Stomach smooth muscle (tissue), 2 donors: ENCODE results near the gene DGCR2.

Experiments
- H3K27ac ChIP-seq: one replicate; pipeline ENCODE4 v1.7.0; 2013; ENCODE audit warnings: mild to moderate bottlenecking, low read length, inconsistent platforms
- H3K27me3 ChIP-seq, 2 donors: one replicate each; pipeline ENCODE4 v1.7.0; 2013; ENCODE audit warnings: low read length in 2 of 2; ENCODE audit not compliant: insufficient read depth in 2 of 2, control insufficient read depth in 1 of 2
- H3K36me3 ChIP-seq, 2 donors: one replicate each; pipeline ENCODE4 v1.7.0; 2013; ENCODE audit warnings: low read length in 2 of 2; ENCODE audit not compliant: control insufficient read depth in 2 of 2, insufficient read depth in 2 of 2
- H3K4me1 ChIP-seq: one replicate; pipeline ENCODE4 v1.7.0; 2013; ENCODE audit warnings: low read length; ENCODE audit not compliant: control insufficient read depth, insufficient read depth
- H3K4me3 ChIP-seq, 2 donors: one replicate each; pipeline ENCODE4 v1.7.0; 2013; ENCODE audit warnings: low read length in 2 of 2
- H3K9ac ChIP-seq, 2 donors: one replicate each; pipeline ENCODE4 v1.7.0; 2013; ENCODE audit warnings: low read length in 2 of 2, mild to moderate bottlenecking in 1 of 2
- H3K9me3 ChIP-seq, 2 donors: one replicate each; pipeline ENCODE4 v1.7.0; 2013; ENCODE audit warnings: low read length in 2 of 2; ENCODE audit not compliant: control insufficient read depth in 2 of 2
- donor health status: healthy.
- donor health status: Pancreatic carcinoma.

DGCR2 gene

DNA sequence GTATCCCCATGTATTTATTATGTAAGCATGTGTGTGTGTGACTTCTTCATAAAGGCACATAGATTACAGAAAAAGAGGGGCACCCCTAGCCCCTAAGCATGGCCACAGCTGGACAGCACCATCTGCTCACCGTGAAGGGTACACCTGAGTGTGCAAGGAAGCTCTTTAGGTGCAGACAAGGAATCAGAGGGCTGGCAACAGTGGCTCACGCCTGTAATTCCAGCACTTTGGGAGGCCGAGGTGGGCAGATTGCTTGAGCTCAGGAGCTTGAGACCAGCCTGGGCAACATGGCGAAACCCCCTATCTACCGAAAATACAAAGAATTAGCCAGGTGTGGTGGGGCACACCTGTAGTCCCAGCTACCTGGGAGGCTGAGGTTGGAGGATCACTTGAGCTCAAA is 56.3 kb downstream of the DGCR2 start:
- Histone ChIP-seq H3K27ac (no peak overlapping the region), H3K4me1 (peaks cover 6% of the 10 kb centered on the region), H3K9me3 (no peaks in the 10 kb centered on the region), H3K27me3 (no peaks in the 10 kb centered on the region), H3K4me3 (no peak overlapping the region), H3K36me3 (peaks cover 68 to 69% of the 10 kb centered on the region in 2 donors), H3K9ac (no peak overlapping the region)

DNA sequence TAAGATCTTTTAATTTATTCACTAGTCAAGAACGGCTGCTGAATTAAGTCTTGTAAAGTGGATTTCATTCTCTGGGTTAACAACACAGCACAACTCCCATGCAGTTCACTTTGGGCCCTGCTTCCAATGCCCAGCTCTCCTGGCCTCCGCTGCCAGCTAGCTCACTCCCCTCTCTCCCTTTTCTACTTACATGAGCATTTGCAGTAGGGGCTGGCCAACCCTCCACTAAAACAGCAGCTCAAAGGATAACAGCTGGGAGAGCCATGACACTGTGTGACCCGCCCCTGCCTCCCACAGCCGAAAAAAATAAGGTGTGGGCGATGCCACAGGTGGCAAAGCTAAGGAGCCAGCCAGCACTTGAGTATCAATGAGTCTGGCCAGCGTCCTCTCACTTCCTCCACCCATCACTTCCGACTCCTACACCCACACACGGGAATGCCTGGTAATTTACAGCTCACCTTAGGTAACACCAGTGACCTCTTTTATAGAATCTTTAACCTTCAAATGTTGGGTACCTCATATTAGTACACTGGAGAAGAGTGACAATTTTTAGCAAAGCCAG is 56.8 kb downstream of the DGCR2 start:
- Histone ChIP-seq H3K4me3 (no peak overlapping the region), H3K4me1 (peaks cover 6% of the 10 kb centered on the region), H3K27ac (no peak overlapping the region), H3K9ac (no peak overlapping the region), H3K9me3 (no peaks in the 10 kb centered on the region), H3K27me3 (no peaks in the 10 kb centered on the region), H3K36me3 (peaks cover 73% of the 10 kb centered on the region in 2 donors)

DNA sequence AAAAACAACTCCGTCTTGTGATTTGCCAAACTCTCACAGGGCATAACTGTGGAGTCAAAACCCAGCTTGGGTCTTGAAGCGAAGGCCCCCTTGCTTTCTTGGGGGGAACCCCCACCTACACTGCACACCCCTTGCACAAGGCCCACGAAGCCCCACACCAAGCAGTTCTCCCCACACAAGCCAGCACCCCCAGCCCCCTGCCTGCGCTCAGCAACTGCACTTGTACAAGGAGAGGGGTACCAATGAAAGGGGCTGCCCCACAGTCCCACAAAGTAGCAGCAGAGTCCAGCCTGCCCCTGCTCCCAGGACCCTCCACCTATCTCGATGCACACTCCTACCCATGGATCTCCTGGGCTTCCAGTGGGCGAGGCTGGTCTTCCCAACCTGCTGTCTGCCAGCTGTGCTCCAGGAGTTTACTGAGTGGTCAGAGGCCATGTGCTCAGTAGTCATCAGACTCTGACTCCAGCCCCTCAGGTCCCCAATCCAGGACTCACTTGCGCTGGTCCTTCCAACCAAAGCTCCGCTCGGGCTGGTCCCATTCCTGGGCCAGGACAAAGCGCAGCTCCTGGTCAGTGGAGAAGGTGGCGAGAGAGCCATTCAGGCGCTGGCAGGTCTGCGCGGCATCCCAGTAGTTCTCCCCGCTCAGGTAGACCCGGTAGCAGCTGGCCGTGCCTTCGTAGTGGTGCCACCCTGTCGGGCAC is 57.7 kb downstream of the DGCR2 start:
- Histone ChIP-seq H3K9me3 (no peaks in the 10 kb centered on the region), H3K4me1 (peaks cover 3% of the 10 kb centered on the region), H3K27ac (no peak overlapping the region), H3K4me3 (no peak overlapping the region), H3K27me3 (no peaks in the 10 kb centered on the region), H3K9ac (no peak overlapping the region), H3K36me3 (peaks cover 70 to 73% of the 10 kb centered on the region in 2 donors)

DNA sequence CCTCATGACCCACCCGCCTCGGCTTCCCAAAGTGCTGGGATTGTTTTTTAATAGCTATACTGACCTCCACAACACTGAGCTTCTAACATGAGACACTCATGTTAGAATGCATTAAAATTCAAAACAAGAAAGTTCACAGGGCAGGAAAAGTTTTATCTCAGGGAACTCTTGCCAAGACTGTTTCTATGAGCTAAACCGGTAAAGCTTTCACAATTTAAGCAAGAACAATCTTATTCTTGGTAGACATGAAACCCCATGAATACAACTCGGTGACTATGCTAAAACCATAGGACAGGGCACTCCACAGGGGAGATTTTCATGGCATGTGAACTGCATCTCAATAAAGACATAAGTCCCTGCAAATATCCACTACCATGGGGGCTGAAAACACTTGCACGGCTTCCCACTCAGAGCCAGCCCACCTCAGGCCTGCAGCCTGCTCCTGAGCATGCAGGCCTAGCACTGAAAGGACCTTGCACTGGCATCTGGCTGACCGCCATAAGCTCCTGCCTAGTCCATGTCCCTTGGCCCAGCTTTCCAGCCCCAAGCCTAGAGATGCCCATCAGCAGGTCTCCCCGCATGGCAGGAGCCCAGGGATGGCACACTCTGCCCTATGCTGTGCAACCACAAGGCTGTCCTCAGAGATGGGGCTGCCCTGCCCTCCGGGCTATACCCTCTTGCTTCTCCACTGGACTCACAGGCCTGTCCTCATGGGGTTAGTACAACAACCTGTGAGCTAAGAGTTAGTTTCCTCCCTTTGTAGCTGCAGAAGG is 58.4 kb downstream of the DGCR2 start:
- Histone ChIP-seq H3K4me1 (peaks cover 3% of the 10 kb centered on the region), H3K27ac (no peak overlapping the region), H3K27me3 (no peaks in the 10 kb centered on the region), H3K4me3 (no peak overlapping the region), H3K9ac (no peak overlapping the region), H3K9me3 (no peaks in the 10 kb centered on the region), H3K36me3 (peaks cover 71 to 77% of the 10 kb centered on the region in 2 donors)

DNA sequence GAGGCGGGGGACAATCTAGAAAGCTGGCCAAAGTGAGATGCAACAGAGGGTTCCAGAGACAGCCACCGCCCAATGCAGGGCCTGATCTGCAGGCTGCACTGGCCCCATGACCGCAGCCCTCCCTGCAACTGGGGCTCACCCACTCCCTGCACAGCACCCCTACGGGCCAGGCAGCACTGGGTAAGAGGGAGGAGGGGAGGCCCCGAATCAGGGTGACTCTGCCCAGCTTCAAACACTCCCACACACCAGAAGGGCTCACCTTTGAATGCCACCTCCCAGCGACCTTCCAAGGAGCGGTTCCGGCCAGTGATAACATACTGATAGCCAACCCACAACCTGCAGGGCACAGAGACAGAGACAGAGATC is 59.3 kb downstream of the DGCR2 start:
- peaks cover 3% of the 10 kb centered on the region for H3K4me1 ChIP-seq
- H3K9me3 ChIP-seq = no peaks in the 10 kb centered on the region
- H3K9ac ChIP-seq = no peak overlapping the region
- no peak overlapping the region for H3K27ac ChIP-seq
- no peak overlapping the region for H3K4me3 ChIP-seq
- H3K36me3 ChIP-seq = peaks cover 69 to 74% of the 10 kb centered on the region in 2 donors
- H3K27me3 ChIP-seq = no peaks in the 10 kb centered on the region

DNA sequence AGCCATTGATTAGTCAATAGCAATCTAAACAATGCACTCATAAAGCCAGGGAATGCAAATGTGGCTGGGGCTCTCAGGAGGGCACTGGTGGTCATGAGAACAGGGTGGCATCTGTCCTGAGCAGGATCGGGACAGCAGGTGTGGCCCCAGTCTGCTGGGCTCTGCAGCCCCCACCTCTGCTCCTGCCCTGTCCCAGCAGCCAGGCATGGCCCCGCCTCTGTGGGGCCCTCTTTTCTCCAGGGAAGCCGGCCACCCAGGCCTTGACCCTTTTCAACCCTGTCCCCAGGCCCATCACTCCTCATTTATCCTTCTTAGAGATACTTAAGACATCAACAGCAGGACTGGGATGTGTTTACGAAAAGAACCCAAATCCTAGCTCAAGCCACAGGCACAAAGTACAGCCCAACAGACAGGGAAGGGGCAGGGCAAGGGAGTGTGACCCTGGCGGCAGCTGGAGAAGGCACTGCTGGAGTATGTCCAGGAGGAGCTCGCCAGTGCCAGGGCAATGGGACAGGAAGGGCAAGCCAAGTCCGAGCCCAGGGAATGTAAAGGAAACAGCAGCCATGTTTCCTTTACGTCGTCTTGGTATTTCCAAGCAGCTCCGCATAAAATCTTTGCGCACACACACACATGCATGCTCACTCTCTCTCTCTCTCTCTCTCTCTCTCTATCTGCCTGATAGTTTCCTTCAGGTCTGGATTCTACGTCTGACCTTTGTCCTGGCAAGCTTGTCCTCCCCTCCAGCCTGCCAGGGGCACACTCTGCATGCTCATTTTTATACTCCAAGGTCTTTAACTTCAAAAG is 59.9 kb downstream of the DGCR2 start:
- H3K4me3 ChIP-seq = no peak overlapping the region
- no peak overlapping the region for H3K9ac ChIP-seq
- no peak overlapping the region for H3K27ac ChIP-seq
- peaks cover 67 to 74% of the 10 kb centered on the region in 2 donors for H3K36me3 ChIP-seq
- H3K27me3 ChIP-seq = no peaks in the 10 kb centered on the region
- peaks cover 3% of the 10 kb centered on the region for H3K4me1 ChIP-seq
- H3K9me3 ChIP-seq = no peaks in the 10 kb centered on the region

DNA sequence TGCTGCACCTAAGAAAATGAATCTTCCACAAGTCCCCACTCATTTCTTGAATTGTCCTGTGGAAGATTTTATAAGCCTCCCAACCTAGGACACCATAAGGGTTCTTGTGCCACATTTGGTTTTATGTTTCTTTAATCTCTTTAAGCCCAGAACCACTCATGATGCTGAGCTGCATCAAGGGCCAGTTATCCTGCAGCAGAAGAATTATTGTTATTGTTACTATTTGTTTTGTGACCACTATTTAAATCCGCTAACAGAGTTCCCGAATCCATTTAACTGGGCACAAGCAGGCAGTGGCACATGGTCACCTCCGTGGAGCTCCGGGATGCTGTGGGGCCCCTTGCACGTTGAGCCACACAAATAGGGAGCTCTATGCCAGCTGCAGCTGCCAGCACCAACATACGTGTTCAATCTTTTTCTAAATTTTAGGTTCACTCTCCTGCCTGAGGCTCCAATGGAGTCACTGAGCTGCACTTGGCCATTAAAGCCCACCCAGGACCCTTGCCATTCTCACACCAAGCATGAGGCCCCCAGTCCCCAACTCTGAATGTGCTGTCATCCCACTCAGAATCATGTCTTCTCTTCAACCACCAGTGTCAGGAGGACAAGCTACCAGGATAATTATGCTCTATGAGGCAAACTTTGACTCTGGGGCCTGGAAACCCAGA is 60.6 kb downstream of the DGCR2 start:
- Histone ChIP-seq H3K9me3 (no peaks in the 10 kb centered on the region), H3K27me3 (no peaks in the 10 kb centered on the region), H3K4me3 (no peak overlapping the region), H3K9ac (no peak overlapping the region), H3K27ac (no peak overlapping the region), H3K36me3 (peaks cover 62 to 75% of the 10 kb centered on the region in 2 donors), H3K4me1 (no peaks in the 10 kb centered on the region)

DNA sequence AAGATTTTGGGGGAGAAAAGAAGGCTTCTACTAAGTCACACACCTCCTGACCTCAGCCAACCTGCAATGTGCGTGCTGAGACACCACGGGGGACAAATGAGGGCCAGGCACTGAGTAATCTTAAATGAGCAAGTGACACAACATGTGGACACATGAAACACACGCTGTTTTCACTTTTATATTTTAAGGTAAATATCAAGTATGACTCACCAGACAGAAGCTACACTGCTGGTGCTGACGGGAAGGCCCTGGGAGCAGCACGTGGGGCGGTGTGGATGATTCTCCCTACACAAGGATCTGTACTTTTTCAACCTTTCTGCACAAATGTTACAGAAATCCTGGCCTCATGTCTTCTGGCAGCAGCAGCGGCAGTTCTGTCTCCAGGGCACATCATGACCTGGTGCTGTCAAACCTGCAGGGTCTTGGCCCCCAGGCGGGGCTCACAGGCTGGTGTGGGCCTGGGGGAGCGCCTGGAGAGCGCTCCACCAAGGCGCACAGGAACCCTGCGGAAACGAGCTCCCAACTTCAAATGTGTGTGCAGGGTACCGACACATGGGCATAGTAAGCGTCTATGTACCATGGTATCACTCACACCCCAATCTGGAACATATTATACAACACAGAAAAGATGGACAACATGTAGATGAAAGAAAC is 61.7 kb downstream of the DGCR2 start:
- H3K36me3 ChIP-seq = peaks cover 54 to 78% of the 10 kb centered on the region in 2 donors
- H3K4me3 ChIP-seq = no peak overlapping the region
- H3K9ac ChIP-seq = no peak overlapping the region
- no peaks in the 10 kb centered on the region for H3K9me3 ChIP-seq
- no peaks in the 10 kb centered on the region for H3K4me1 ChIP-seq
- H3K27me3 ChIP-seq = no peaks in the 10 kb centered on the region
- no peak overlapping the region for H3K27ac ChIP-seq

DNA sequence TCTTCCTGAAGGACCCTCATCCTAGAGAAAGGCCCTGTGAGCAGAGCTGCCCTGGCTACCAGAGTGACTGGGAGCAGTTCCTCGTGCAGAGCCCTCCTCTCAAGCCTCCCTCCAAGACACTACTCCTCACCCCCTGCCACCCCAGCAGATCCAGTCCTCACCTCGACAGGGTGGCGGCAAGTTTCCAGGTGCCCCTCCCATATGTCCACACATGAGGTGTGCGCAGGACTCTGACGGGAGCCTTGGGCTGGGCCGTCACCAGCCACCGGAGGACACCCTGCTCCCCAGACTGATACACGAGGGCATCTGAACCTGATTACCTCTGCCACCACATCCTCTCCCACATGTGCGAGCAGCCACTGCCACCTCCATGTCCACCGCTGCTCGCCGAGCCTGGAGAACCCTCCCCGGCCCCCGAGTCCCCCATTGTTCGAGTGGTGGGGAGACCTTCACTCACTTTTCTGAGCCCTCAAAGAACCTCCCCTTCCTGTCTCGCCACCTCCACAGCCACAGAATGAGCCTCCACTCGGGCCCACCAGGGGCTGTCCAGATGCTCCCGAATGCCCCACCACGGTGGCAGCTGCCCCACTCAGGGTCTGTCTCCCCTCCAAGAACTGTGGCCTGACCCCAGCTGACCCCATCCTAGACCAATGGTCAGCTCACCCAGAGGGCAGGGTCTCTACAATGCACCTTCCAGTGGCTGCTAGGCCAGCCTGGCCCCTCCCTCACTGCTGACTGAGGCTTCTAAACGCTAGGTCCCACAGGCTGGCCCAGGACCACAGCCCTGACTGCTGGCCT is 62.5 kb downstream of the DGCR2 start:
- Histone ChIP-seq H3K9ac (no peak overlapping the region), H3K27ac (no peak overlapping the region), H3K4me1 (no peaks in the 10 kb centered on the region), H3K4me3 (no peak overlapping the region), H3K36me3 (peaks cover 48 to 73% of the 10 kb centered on the region in 2 donors), H3K27me3 (no peaks in the 10 kb centered on the region), H3K9me3 (no peaks in the 10 kb centered on the region)
